Measurements from ENCODE around the gene AGPAT3. TPM values are rescaled to one million over a fixed set of nuclear protein-coding genes. Genes with fewer than 3 reads are reported as not detected.

Gene AGPAT3
- total RNA-seq, 1 donor from 2014 or later, result 79.2 TPM

GRCh38 chr21:43905726-43906455 lies 40.9 kb downstream of the AGPAT3 start:
- DNase-seq (ENCODE audit: low spot score), result no peak

- DNase-seq (ENCODE audit: low spot score), result no peak
Measured at GRCh38 chr21:43906585-43907370, 41.8 kb downstream of the AGPAT3 start.

GRCh38 chr21:43907751-43908150 lies 42.7 kb downstream of the AGPAT3 start:
- no peak for DNase-seq (ENCODE audit: low spot score)

GRCh38 chr21:43908167-43908566 lies 43.1 kb downstream of the AGPAT3 start:
- DNase-seq (ENCODE audit: low spot score), result no peak

- DNase-seq (ENCODE audit: low spot score), result no peak
Measured at GRCh38 chr21:43909741-43910400, 44.8 kb downstream of the AGPAT3 start.

GRCh38 chr21:43910460-43910859 lies 45.4 kb downstream of the AGPAT3 start:
- DNase-seq (ENCODE audit: low spot score), result no peak

- DNase-seq (ENCODE audit: low spot score), result no peak
Measured at GRCh38 chr21:43911015-43911934, 46.3 kb downstream of the AGPAT3 start.

- DNase-seq (ENCODE audit: low spot score), result no peak
Measured at GRCh38 chr21:43911935-43912487, 47.0 kb downstream of the AGPAT3 start.

- no peak for DNase-seq (ENCODE audit: low spot score)
Measured at GRCh38 chr21:43912500-43912899, 47.5 kb downstream of the AGPAT3 start.

- no peak for DNase-seq (ENCODE audit: low spot score)
Measured at GRCh38 chr21:43912910-43913309, 47.9 kb downstream of the AGPAT3 start.

- no peak for DNase-seq (ENCODE audit: low spot score)
Measured at GRCh38 chr21:43913928-43914327, 48.9 kb downstream of the AGPAT3 start.

GRCh38 chr21:43916076-43916475 lies 51.1 kb downstream of the AGPAT3 start:
- DNase-seq (ENCODE audit: low spot score), result no peak

- no peak for DNase-seq (ENCODE audit: low spot score)
Measured at GRCh38 chr21:43916691-43917514, 51.9 kb downstream of the AGPAT3 start.

GRCh38 chr21:43917515-43918384 lies 52.7 kb downstream of the AGPAT3 start:
- DNase-seq (ENCODE audit: low spot score), result no peak

- no peak for DNase-seq (ENCODE audit: low spot score)
Measured at GRCh38 chr21:43918385-43918947, 53.4 kb downstream of the AGPAT3 start.

- DNase-seq (ENCODE audit: low spot score), result no peak
Measured at GRCh38 chr21:43919283-43919682, 54.3 kb downstream of the AGPAT3 start.

- no peak for DNase-seq (ENCODE audit: low spot score)
Measured at GRCh38 chr21:43919871-43920801, 55.1 kb downstream of the AGPAT3 start.

All from mesenteric fat pad (tissue), 1 donor.